ENCODE measurements around the gene MDK. TPM values are rescaled to one million over a fixed set of nuclear protein-coding genes. Genes with fewer than 3 reads are reported as not detected.

MDK gene
- total RNA-seq, 6 experiments from 2014 or later, result 9.7 to 22.9 (median 18.9) TPM

DNA sequence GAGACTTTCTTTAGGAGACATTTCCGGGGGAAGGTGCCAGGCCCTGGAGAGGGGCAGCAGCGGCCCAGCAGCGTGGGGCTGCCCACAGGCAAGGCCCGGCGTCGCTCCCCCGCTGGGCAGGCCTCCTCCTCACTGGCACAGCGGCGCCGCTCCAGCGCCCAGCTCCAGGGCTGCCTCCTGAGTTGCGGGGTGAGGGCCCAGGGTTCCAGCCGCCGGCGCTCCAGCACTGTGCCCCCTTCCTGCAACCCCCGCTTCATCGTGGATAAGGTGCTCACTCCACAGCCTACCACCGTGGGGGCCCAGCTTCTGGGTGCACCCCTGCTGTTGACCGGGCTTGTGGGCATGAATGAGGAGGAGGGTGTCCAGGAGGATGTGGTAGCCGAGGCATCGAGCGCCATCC, 15.2 kb upstream of the MDK start:
- no peaks in the 10 kb centered on the region for H3K9me3 Mint-ChIP-seq
- H3K27ac Mint-ChIP-seq, result no peak overlapping the region
- no peaks in the 10 kb centered on the region for H3K36me3 Mint-ChIP-seq (ENCODE audit: low read depth)
- no peak for DNase-seq
- no peaks in the 10 kb centered on the region for H3K27me3 Mint-ChIP-seq (ENCODE audit: insufficient read depth)
- TF ChIP-seq CTCF (IDR thresholded peaks at IDR 0.05), result no peak
- H3K4me3 Mint-ChIP-seq, result no peak overlapping the region
- H3K4me1 Mint-ChIP-seq (ENCODE audit: low read depth), result peaks cover 23% of the 10 kb centered on the region

DNA sequence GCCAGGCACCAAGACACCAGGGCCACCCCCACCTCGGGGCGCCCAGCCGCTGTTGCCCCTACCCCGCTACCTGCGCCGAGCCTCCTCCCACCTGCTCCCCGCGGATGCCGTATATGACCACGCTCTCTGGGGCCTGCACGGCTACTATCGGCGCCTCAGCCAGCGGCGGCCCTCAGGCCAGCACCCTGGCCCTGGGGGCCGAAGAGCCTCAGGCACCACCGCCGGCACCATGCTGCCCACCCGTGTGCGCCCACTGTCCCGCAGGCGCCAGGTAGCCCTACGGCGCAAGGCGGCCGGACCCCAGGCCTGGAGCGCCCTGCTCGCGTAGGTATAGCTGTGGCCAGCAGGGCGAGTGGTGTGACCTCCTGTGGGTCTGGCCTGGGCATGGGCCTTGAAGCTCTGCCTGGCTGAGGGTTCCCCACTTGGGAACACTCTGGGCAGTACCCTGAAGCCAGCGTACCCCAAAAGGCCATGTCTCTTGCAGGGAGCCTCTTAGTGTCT, 14.8 kb upstream of the MDK start:
- H3K4me3 Mint-ChIP-seq, result no peak overlapping the region
- H3K27ac Mint-ChIP-seq, result no peak overlapping the region
- no peak for TF ChIP-seq CTCF (IDR thresholded peaks at IDR 0.05)
- H3K27me3 Mint-ChIP-seq (ENCODE audit: insufficient read depth), result no peaks in the 10 kb centered on the region
- H3K4me1 Mint-ChIP-seq (ENCODE audit: low read depth), result peaks cover 21% of the 10 kb centered on the region
- no peaks in the 10 kb centered on the region for H3K36me3 Mint-ChIP-seq (ENCODE audit: low read depth)
- DNase-seq, result no peak
- H3K9me3 Mint-ChIP-seq, result no peaks in the 10 kb centered on the region

GRCh38 chr11:46367244-46367915, 14.1 kb upstream of the MDK start:
- DNase-seq, result peak; percentile 24
- Mint-ChIP-seq H3K36me3 (ENCODE audit: low read depth) (no peaks in the 10 kb centered on the region), H3K27me3 (ENCODE audit: insufficient read depth) (no peaks in the 10 kb centered on the region), H3K27ac (no peak overlapping the region), H3K9me3 (no peaks in the 10 kb centered on the region), H3K4me1 (ENCODE audit: low read depth) (peaks cover 21% of the 10 kb centered on the region), H3K4me3 (no peak overlapping the region)
- TF ChIP-seq CTCF (IDR thresholded peaks at IDR 0.05), result peak; percentile 97

DNA sequence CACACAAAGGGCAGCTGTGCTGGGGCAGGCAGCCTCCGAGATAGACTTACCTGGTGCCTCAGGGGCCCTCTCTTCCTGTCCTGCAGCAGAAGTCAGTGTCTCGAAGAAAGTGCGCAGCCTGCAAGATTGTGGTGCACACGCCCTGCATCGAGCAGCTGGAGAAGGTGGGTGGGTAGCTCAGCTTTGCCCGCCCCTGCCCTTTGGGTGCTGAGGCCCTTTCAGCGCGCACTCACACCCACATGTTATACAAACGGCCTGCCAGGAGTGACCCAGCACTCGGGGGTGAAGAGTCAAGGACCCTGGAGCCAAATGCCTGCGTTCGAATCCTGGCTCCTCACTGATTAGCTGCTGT, 13.6 kb upstream of the MDK start:
- TF ChIP-seq CTCF (IDR thresholded peaks at IDR 0.05), result peak; percentile 64
- Mint-ChIP-seq H3K4me1 (ENCODE audit: low read depth) (peaks cover 15% of the 10 kb centered on the region), H3K27ac (no peak overlapping the region), H3K27me3 (ENCODE audit: insufficient read depth) (no peaks in the 10 kb centered on the region), H3K9me3 (no peaks in the 10 kb centered on the region), H3K4me3 (no peak overlapping the region), H3K36me3 (ENCODE audit: low read depth) (no peaks in the 10 kb centered on the region)
- DNase-seq, result no peak

- peak; percentile 93 for TF ChIP-seq CTCF (IDR thresholded peaks at IDR 0.05)
- Mint-ChIP-seq H3K9me3 (no peaks in the 10 kb centered on the region), H3K27me3 (ENCODE audit: insufficient read depth) (no peaks in the 10 kb centered on the region), H3K4me3 (no peak overlapping the region), H3K27ac (no peak overlapping the region), H3K4me1 (ENCODE audit: low read depth) (peaks cover 10% of the 10 kb centered on the region), H3K36me3 (ENCODE audit: low read depth) (no peaks in the 10 kb centered on the region)
- peak; percentile 54 for DNase-seq
Measured at GRCh38 chr11:46369458-46370152, 11.9 kb upstream of the MDK start.
